Transverse colon (tissue), 3 donors: ENCODE results near the gene MYH14.

Experiments
- CTCF ChIP-seq, 5 experiments: fragments of 200-600 bp in 3 of 5; fragments of 450-650 bp in 2 of 5; sonication (generic) in 3 of 5; IDR thresholded peaks; 1 replicate in 2 of 5; 2 replicates in 3 of 5; pipeline ENCODE4 v1.5.1; 2016 to 2017; ENCODE audit warnings: antibody characterized with exemption in 5 of 5, inconsistent platforms in 3 of 5, mild to moderate bottlenecking in 2 of 5, moderate library complexity in 1 of 5
- POLR2A ChIP-seq: fragments of 450-650 bp; IDR thresholded peaks from one replicate; pipeline ENCODE4 v1.6.1; 2016; ENCODE audit warnings: antibody characterized with exemption, mild to moderate bottlenecking, moderate library complexity

- TF ChIP-seq CTCF (IDR thresholded peaks at IDR 0.05), result no peak
- TF ChIP-seq POLR2A, result no peak
These were observed 59.8 kb downstream of the MYH14 start for GRCh38 chr19:50263176-50263575.
